GM23338 (cell line): ENCODE measurements around the gene ZFPL1. TPM values are rescaled to one million over a fixed set of nuclear protein-coding genes. Genes with fewer than 3 reads are reported as not detected.

ENCODE experiments used
- ATAC-seq: fragments of 200-7000 bp; cut with Tn5 transposase; 3 replicates; pipeline ENCODE4 v1.9.1; 2020
- DNase-seq: peaks from one replicate; pipeline ENCODE4 v3.0.0-alpha.2; 2015; ENCODE audit warnings: low spot score
- H2AFZ ChIP-seq: fragments of 200-600 bp; sonication (generic); 2 replicates; pipeline ENCODE4 v1.8.0; 2016; ENCODE audit warnings: antibody characterized with exemption, mild to moderate bottlenecking, moderate library complexity
- H3F3A ChIP-seq: fragments of 200-600 bp; sonication (generic); replicated peaks from 2 replicates; pipeline ENCODE4 v1.8.0; 2017; ENCODE audit warnings: antibody characterized with exemption, mixed run types, low read depth
- H3K27ac ChIP-seq: fragments of 200-600 bp; sonication (generic); 2 replicates; pipeline ENCODE4 v1.6.1; 2016; ENCODE audit warnings: low read depth
- H3K27me3 ChIP-seq: fragments of 200-600 bp; sonication (generic); 2 replicates; pipeline ENCODE4 v1.8.0; 2016; ENCODE audit warnings: mild to moderate bottlenecking, mixed run types, moderate library complexity; ENCODE audit not compliant: insufficient read depth
- H3K36me3 ChIP-seq: fragments of 200-600 bp; sonication (generic); 2 replicates; pipeline ENCODE4 v1.8.0; 2016; ENCODE audit warnings: mild to moderate bottlenecking; ENCODE audit not compliant: insufficient read depth
- H3K4me1 ChIP-seq: fragments of 200-600 bp; sonication (generic); 2 replicates; pipeline ENCODE4 v1.8.0; 2016; ENCODE audit warnings: mild to moderate bottlenecking, moderate library complexity; ENCODE audit not compliant: insufficient read depth
- H3K4me2 ChIP-seq: fragments of 200-600 bp; sonication (generic); 2 replicates; pipeline ENCODE4 v1.7.1; 2017; ENCODE audit warnings: mixed run types
- H3K4me3 ChIP-seq: fragments of 200-600 bp; sonication (generic); 2 replicates; pipeline ENCODE4 v1.6.1; 2016; ENCODE audit warnings: mixed run types
- H3K79me2 ChIP-seq: fragments of 200-600 bp; sonication (generic); replicated peaks from 2 replicates; pipeline ENCODE4 v1.8.0; 2017; ENCODE audit warnings: mild to moderate bottlenecking; ENCODE audit not compliant: insufficient read depth
- H3K9me2 ChIP-seq: fragments of 200-600 bp; sonication (generic); 2 replicates; pipeline ENCODE4 v1.8.0; 2017; ENCODE audit not compliant: insufficient read depth
- H4K20me1 ChIP-seq: fragments of 200-600 bp; sonication (generic); replicated peaks from 2 replicates; pipeline ENCODE4 v1.8.0; 2017; ENCODE audit warnings: mild to moderate bottlenecking; ENCODE audit not compliant: insufficient read depth
- H3K27ac Mint-ChIP-seq: 2 replicates; pipeline ENCODE4 v1.8.0; 2020; ENCODE audit warnings: inconsistent platforms, mild to moderate bottlenecking, moderate library complexity, mixed read lengths
- H3K27me3 Mint-ChIP-seq: 3 replicates; pipeline ENCODE4 v1.8.0; 2022; ENCODE audit warnings: low read depth, mild to moderate bottlenecking, moderate library complexity, mixed read lengths, inconsistent platforms; ENCODE audit not compliant: insufficient read depth, poor library complexity
- H3K36me3 Mint-ChIP-seq: 3 replicates; pipeline ENCODE4 v1.8.0; 2021; ENCODE audit warnings: low read depth, mild to moderate bottlenecking, inconsistent platforms, moderate library complexity, mixed read lengths
- H3K4me1 Mint-ChIP-seq: 3 replicates; pipeline ENCODE4 v1.8.0; 2020; ENCODE audit warnings: mild to moderate bottlenecking, inconsistent platforms, mixed read lengths
- H3K4me3 Mint-ChIP-seq: 3 replicates; pipeline ENCODE4 v1.8.0; 2021; ENCODE audit warnings: moderate library complexity, mild to moderate bottlenecking, inconsistent platforms, mixed read lengths
- H3K9me3 Mint-ChIP-seq: 3 replicates; pipeline ENCODE4 v1.8.0; 2020; ENCODE audit warnings: moderate library complexity, mild to moderate bottlenecking, inconsistent platforms, mixed read lengths
- CREB1 ChIP-seq: fragments of 250-450 bp; sonication (Bioruptor Pico); IDR thresholded peaks from 2 replicates; pipeline ENCODE4 v1.5.0; 2020; ENCODE audit warnings: low read depth, mild to moderate bottlenecking, moderate library complexity
- EZH2 ChIP-seq: fragments of 200-600 bp; sonication (generic); IDR thresholded peaks from one replicate; pipeline ENCODE4 v1.8.0; 2017; ENCODE audit warnings: antibody characterized with exemption, mild to moderate bottlenecking, low read depth; ENCODE audit not compliant: unreplicated experiment
- EZH2phosphoT487 ChIP-seq: fragments of 200-600 bp; sonication (generic); IDR thresholded peaks from one replicate; pipeline ENCODE4 v1.8.1; 2018; ENCODE audit warnings: antibody characterized with exemption; ENCODE audit not compliant: unreplicated experiment
- JUNB ChIP-seq: IDR thresholded peaks from one replicate; pipeline ENCODE4 v1.6.1; 2016; ENCODE audit warnings: antibody characterized with exemption; ENCODE audit not compliant: unreplicated experiment
- NANOG ChIP-seq: IDR thresholded peaks from 2 replicates; pipeline ENCODE4 v1.6.1; 2016; ENCODE audit warnings: antibody characterized with exemption, borderline replicate concordance
- POLR2AphosphoS5 ChIP-seq: IDR thresholded peaks from 2 replicates; pipeline ENCODE4 v1.6.1; 2016; ENCODE audit warnings: antibody characterized with exemption, low read depth
- STAT1 ChIP-seq: IDR thresholded peaks from one replicate; pipeline ENCODE4 v1.6.1; 2016; ENCODE audit warnings: antibody characterized with exemption; ENCODE audit not compliant: unreplicated experiment
- ZNF114 ChIP-seq: fragments of 250-450 bp; sonication (Bioruptor Pico); IDR thresholded peaks from 2 replicates; pipeline ENCODE4 v1.5.0; 2020; ENCODE audit warnings: mild to moderate bottlenecking, moderate library complexity
- ZNF331 ChIP-seq: fragments of 250-450 bp; sonication (Bioruptor Pico); IDR thresholded peaks from 2 replicates; pipeline ENCODE4 v1.5.0; 2020; ENCODE audit warnings: low read depth, mild to moderate bottlenecking, moderate library complexity
- polyA plus RNA-seq: library from polyadenylated mRNA; unstranded; fragments of >200 nt; fragmentation: Nextera tagmentation; extraction: Ambion mirVana; gene quantifications from 2 replicates; pipeline ENCODE4 v1.2.1, GENCODE V29; 2016
- total RNA-seq: library from RNA; depleted of rRNA; stranded (reverse); fragments of >200 nt; shearing (Covaris generic); gene quantifications from 2 replicates; pipeline ENCODE4 v1.2.3, GENCODE V29; 2014
- TF ChIP-seq, protein P1 (sequence below): IDR thresholded peaks from 2 replicates; pipeline ENCODE4 v1.6.1; 2016; ENCODE audit warnings: antibody characterized with exemption
- TF ChIP-seq, protein P2 (sequence below), 2 experiments: fragments of 200-600 bp in 1 of 2; sonication (generic) in 1 of 2; conservative IDR thresholded peaks; 2 replicates each; pipeline versions ENCODE4 v1.5.1 to v1.6.1; 2016 to 2017; ENCODE audit warnings: antibody characterized with exemption in 2 of 2, low read depth in 2 of 2, mild to moderate bottlenecking in 2 of 2, moderate library complexity in 1 of 2
- TF ChIP-seq, protein P3 (sequence below): fragments of 250-450 bp; sonication (Bioruptor Pico); IDR thresholded peaks from 2 replicates; pipeline ENCODE4 v1.5.0; 2020; ENCODE audit warnings: mild to moderate bottlenecking, moderate library complexity

Gene ZFPL1
- total and polyA plus RNA-seq, 2 experiments from 2014 or later: 26.3 to 26.8 TPM

DNA sequence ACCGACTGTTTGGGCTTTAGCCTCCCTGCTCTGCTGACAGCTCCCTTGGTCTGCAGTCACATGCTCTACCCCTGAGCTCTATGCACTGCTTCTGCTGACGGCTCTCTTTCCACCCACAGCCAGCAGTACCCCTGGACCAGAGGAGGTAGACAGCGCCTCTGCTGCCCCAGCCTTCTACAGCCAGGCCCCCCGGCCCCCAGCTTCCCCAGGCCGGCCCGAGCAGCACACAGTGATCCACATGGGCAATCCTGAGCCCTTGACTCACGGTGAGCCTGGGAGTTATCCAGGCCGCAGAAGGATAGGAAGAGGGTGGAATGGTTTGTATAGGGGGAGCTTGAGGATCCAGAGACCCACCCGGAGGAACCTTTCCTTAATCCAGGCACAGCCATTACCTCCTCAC lies 2.8 kb downstream of the ZFPL1 start (continued):
- TF ChIP-seq CREB1 (no peak), POLR2AphosphoS5 (no peak), ZNF114 (CRISPR knock-in tag) (no peak), JUNB (no peak), EZH2phosphoT487 (no peak)
- TF ChIP-seq, protein P1, sequence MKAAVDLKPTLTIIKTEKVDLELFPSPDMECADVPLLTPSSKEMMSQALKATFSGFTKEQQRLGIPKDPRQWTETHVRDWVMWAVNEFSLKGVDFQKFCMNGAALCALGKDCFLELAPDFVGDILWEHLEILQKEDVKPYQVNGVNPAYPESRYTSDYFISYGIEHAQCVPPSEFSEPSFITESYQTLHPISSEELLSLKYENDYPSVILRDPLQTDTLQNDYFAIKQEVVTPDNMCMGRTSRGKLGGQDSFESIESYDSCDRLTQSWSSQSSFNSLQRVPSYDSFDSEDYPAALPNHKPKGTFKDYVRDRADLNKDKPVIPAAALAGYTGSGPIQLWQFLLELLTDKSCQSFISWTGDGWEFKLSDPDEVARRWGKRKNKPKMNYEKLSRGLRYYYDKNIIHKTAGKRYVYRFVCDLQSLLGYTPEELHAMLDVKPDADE: no peak
- TF ChIP-seq, protein P2, sequence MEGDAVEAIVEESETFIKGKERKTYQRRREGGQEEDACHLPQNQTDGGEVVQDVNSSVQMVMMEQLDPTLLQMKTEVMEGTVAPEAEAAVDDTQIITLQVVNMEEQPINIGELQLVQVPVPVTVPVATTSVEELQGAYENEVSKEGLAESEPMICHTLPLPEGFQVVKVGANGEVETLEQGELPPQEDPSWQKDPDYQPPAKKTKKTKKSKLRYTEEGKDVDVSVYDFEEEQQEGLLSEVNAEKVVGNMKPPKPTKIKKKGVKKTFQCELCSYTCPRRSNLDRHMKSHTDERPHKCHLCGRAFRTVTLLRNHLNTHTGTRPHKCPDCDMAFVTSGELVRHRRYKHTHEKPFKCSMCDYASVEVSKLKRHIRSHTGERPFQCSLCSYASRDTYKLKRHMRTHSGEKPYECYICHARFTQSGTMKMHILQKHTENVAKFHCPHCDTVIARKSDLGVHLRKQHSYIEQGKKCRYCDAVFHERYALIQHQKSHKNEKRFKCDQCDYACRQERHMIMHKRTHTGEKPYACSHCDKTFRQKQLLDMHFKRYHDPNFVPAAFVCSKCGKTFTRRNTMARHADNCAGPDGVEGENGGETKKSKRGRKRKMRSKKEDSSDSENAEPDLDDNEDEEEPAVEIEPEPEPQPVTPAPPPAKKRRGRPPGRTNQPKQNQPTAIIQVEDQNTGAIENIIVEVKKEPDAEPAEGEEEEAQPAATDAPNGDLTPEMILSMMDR (conservative IDR thresholded peaks at IDR 0.05; ENCODE audit: low read depth in 2 of 2): no peak

DNA sequence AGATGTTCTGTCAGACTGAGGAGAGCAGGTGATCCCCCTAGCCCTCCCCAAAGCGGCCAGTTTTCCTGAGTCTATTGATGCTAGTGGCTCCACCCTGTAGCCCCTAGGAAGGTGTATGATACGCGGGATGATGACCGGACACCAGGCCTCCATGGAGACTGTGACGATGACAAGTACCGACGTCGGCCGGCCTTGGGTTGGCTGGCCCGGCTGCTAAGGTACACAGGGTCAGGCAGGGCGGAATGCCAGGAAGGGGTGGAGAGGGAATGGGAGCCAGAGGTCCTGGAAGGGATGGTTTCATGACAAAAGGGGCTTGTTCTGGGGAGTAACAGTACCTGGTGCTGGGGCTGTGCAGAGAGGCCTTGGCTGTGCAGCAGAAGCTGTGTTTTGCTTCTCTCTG lies 3.2 kb downstream of the ZFPL1 start:
- Histone ChIP-seq H3K4me1 (peaks cover 8% of the 10 kb centered on the region; the same call in 1 of the 2 replicates), H3K36me3 (no peaks in the 10 kb centered on the region), H3K4me3 (no peak overlapping the region), H4K20me1 (peaks cover 10% of the 10 kb centered on the region; the same call in 1 of the 2 replicates), H2AFZ (no peak overlapping the region), H3K27me3 (no peaks in the 10 kb centered on the region), H3F3A (0 out of 2 replicates have a peak, but pooled peaks cover 4% of the 10 kb centered on the region), H3K27ac (no peak overlapping the region), H3K4me2 (no peak overlapping the region), H3K79me2 (peaks cover 22% of the 10 kb centered on the region), H3K9me2 (no peaks in the 10 kb centered on the region)
- H3K9me3 Mint-ChIP-seq: no peaks in the 10 kb centered on the region
- H3K4me3 Mint-ChIP-seq: no peak overlapping the region
- no peak for DNase-seq
- H3K27ac Mint-ChIP-seq: no peak overlapping the region
- no peak for ATAC-seq
- peaks cover 13% of the 10 kb centered on the region for H3K4me1 Mint-ChIP-seq
- H3K36me3 Mint-ChIP-seq: peaks cover 12% of the 10 kb centered on the region
- peaks cover 8% of the 10 kb centered on the region for H3K27me3 Mint-ChIP-seq
- no peak for TF ChIP-seq EZH2
- TF ChIP-seq NANOG: no peak
- no peak for TF ChIP-seq JUNB
- TF ChIP-seq, protein P3, sequence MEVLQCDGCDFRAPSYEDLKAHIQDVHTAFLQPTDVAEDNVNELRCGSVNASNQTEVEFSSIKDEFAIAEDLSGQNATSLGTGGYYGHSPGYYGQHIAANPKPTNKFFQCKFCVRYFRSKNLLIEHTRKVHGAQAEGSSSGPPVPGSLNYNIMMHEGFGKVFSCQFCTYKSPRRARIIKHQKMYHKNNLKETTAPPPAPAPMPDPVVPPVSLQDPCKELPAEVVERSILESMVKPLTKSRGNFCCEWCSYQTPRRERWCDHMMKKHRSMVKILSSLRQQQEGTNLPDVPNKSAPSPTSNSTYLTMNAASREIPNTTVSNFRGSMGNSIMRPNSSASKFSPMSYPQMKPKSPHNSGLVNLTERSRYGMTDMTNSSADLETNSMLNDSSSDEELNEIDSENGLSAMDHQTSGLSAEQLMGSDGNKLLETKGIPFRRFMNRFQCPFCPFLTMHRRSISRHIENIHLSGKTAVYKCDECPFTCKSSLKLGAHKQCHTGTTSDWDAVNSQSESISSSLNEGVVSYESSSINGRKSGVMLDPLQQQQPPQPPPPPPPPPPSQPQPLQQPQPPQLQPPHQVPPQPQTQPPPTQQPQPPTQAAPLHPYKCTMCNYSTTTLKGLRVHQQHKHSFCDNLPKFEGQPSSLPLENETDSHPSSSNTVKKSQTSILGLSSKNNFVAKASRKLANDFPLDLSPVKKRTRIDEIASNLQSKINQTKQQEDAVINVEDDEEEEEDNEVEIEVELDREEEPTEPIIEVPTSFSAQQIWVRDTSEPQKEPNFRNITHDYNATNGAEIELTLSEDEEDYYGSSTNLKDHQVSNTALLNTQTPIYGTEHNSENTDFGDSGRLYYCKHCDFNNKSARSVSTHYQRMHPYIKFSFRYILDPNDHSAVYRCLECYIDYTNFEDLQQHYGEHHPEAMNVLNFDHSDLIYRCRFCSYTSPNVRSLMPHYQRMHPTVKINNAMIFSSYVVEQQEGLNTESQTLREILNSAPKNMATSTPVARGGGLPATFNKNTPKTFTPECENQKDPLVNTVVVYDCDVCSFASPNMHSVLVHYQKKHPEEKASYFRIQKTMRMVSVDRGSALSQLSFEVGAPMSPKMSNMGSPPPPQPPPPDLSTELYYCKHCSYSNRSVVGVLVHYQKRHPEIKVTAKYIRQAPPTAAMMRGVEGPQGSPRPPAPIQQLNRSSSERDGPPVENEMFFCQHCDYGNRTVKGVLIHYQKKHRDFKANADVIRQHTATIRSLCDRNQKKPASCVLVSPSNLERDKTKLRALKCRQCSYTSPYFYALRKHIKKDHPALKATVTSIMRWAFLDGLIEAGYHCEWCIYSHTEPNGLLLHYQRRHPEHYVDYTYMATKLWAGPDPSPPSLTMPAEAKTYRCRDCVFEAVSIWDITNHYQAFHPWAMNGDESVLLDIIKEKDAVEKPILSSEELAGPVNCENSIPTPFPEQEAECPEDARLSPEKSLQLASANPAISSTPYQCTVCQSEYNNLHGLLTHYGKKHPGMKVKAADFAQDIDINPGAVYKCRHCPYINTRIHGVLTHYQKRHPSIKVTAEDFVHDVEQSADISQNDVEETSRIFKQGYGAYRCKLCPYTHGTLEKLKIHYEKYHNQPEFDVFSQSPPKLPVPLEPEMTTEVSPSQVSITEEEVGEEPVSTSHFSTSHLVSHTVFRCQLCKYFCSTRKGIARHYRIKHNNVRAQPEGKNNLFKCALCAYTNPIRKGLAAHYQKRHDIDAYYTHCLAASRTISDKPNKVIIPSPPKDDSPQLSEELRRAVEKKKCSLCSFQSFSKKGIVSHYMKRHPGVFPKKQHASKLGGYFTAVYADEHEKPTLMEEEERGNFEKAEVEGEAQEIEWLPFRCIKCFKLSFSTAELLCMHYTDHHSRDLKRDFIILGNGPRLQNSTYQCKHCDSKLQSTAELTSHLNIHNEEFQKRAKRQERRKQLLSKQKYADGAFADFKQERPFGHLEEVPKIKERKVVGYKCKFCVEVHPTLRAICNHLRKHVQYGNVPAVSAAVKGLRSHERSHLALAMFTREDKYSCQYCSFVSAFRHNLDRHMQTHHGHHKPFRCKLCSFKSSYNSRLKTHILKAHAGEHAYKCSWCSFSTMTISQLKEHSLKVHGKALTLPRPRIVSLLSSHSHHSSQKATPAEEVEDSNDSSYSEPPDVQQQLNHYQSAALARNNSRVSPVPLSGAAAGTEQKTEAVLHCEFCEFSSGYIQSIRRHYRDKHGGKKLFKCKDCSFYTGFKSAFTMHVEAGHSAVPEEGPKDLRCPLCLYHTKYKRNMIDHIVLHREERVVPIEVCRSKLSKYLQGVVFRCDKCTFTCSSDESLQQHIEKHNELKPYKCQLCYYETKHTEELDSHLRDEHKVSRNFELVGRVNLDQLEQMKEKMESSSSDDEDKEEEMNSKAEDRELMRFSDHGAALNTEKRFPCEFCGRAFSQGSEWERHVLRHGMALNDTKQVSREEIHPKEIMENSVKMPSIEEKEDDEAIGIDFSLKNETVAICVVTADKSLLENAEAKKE: no peak
- TF ChIP-seq, protein P1: no peak
- no peak for TF ChIP-seq ZNF331 (CRISPR knock-in tag)
- no peak for TF ChIP-seq ZNF114 (CRISPR knock-in tag)
- TF ChIP-seq EZH2phosphoT487: no peak
- TF ChIP-seq, protein P2 (conservative IDR thresholded peaks at IDR 0.05; ENCODE audit: low read depth in 2 of 2): no peak
- no peak for TF ChIP-seq STAT1
